Iris pigment epithelial cell (primary cell): Measurements from ENCODE around the gene C17orf50.

Experiments used
- DNase-seq: peaks from one replicate; pipeline ENCODE4 v3.0.0-alpha.2; 2011; ENCODE audit warnings: low read depth

Gene C17orf50

DNA sequence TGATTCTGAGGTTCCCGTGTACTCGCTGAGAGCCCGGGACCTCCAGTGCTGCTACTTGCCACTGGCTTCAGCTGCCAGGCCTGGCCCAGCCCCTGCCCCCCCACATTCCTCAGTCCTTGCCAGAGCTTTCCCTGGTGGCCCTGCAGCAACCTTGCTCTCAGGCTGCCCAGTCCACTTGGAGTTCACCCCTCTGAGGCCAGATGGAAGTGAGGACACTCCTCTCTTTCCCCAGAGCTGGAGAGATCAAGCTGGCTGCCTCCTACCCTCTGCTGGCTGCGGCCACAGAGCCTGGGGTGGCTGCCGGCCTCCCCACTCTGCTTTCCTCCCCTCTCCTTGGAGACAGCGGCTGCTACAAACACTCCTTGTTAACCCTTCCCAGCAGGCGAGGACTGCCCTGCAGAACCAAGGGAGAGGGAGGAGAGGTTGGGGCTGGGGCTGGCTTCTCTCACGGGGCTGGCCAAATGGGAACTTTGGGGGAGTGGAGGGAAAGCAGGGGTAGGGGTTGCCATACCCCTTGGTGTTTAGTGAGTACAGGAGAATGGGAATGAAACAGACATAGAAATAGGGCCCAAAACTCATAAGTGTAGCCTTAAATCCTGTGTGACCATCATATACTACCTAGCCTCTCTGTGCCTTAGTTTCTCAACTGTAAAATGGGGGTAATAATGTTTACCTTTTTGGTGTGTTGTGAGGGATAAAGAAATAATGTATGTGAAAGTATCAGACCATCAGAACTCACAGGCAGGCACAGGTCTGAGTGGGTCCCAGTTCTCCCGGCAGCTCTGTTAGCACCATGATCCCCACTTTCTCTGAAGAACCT is 7.5 kb upstream of the C17orf50 start, which contains the start of gene GAS2L2:
Gene GAS2L2 (minus strand): TSS at position 295 of the 820 bp plus-strand sequence. CDS start 389 bp downstream, outside the sequence.
- peak; percentile 18 for DNase-seq

DNA sequence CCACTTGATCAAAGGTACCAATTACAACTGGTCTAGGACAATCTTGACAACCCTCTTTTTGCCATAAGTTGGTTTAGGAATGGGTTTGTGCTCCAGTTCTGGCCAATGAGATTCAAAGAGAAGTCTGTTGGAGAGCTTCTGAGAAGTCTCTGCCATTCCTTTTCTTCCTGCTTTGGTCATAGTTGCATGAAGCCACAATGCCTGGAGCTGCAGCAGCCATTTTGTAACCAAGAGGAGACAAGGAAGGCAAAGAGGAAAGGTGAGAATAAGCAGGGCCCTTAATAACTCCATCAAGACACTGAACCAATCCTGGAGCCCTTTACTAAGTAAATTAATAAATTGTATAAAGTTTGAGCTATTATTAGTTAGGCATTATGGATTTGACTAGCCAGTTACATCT is 3.4 kb upstream of the C17orf50 start:
- no peak for DNase-seq

DNA sequence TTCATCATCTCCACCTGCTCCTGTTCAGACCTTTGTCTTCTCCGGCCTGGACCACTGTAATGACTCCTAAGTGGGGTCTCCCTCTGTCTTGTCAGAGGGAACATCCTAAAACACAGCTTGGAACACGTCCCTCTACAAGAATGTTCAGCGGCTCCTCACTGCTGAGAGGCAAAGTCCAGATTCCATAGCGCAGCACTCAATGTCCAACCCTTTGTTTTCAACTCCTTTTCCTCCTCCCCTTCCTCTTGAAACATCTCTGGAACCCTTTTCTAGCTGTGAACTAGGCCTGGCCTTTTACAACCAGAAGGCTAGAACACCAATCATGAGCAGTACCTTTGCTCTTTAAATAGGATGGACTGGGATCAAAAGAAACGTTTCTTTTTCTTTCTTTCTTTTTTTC is 914 bp downstream of the C17orf50 start:
- no peak for DNase-seq

DNA sequence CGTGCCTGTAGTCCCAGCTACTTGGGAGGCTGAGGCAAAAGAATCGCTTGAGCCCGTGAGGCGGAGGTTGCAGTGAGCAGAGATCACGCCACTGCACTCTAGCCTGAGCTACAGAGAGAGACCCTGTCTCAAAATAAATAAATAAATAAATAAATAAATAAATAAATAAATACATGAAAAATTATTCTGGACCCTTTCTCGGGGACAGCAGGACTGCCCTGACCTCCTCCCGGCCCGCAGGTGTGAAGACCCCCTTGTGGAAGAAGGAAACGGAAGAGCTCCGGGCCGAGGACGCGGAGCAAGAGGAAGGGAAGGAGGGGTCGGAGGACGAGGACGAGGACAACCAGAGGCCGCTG is 3.1 kb downstream of the C17orf50 start:
- DNase-seq = no peak

DNA sequence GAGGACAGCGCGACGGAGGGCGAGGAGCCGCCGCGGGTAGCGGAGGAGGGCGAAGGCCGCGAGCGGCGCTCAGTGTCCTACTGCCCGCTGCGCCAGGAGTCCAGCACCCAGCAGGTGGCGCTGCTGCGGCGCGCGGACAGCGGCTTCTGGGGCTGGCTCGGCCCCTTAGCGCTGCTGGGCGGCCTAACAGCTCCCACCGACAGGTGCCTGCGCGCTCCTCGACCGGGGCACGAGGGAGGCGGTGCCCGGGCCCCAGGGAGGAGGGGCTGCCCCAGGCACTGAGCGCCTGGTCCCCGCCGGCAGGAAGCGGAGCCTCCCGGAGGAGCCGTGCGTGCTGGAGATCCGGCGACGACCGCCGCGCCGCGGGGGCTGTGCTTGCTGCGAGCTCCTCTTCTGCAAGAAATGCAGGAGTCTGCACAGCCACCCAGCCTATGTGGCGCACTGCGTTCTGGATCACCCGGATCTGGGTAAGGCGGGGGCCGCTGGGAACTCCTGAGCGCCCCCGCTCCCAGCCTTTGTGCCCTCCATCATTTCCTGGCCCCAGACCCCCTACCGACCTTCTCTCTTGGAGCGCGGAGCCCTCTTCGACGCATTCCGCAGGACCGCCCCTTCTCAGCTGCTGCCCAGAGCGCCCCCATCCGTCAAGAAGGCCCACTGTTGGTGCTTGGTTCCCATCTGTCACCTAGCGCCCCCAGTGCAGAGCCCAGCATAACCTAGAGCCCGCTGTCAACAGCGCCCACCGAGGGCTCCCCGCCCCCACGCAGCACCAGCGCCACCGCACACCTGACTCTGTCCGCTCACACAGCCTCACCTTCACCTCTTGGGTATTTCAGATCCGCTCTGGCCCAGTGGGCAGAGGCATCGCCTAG is 3.7 kb downstream of the C17orf50 start:
- DNase-seq = peak; percentile 77

DNA sequence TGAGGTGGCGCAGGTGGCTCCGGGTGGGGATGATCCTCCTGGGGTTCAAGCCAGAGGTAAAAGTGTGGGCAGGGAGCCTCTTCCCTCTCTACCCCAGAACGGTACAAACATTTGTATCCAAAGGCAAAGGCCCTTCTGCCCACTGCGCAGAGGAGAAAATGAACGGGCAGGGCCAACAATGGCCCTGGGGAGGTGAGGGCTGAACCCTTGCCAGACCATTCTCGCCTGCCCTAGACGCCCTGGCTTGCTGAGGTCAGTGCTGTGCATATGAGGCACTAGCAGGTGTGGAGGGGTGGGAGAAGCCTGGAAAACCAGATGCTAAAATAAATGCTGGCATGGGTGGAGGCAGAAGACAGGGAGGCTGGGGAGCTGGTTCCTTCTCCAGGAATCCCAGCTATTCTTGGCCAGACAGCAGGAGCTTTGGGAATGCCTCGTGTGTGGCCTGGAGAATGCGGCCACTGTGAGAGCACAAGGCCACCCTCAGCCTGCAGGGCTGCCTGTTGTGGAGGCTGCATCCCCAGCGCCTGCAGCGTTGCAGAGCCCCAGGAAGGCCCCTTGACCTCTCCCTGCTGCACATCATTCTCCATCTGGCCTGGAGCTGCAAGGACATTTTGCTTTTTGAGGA is 4.5 kb downstream of the C17orf50 start:
- DNase-seq = no peak

DNA sequence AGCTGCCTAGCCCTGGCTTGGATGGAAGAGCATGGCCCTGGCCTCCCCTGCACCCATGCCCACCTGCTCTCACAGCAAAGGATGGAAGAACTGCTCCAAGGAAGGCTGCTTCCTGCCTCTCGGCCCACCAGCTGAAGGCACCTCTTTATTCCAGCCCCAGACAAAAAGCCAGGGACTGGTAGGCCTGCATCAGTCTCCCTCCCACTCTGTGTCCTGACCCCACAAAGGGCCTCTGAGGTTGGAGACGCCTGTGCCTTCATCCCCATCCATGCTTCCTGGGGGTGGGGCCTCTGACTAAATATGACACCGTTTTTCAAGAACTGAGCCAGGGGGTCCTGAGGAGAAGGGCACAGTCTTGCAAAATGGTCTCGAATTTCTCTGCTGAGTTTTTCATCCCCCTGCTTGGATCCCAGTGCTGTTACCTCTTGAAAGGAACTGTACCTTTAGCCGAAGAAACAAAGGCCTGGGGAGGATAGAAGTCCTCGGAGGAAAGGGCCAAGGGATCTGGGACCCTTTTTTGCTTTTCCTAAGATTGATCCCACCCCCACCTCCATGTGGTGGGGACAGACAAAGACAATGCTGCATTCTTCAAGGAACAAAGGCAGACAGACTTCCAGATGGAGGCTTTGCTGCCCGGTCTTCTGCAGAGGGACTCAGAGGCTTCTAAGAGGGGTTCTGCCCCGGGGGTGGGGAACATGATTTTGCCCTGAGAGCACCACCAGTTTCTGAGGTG is 5.2 kb downstream of the C17orf50 start:
- DNase-seq = no peak

DNA sequence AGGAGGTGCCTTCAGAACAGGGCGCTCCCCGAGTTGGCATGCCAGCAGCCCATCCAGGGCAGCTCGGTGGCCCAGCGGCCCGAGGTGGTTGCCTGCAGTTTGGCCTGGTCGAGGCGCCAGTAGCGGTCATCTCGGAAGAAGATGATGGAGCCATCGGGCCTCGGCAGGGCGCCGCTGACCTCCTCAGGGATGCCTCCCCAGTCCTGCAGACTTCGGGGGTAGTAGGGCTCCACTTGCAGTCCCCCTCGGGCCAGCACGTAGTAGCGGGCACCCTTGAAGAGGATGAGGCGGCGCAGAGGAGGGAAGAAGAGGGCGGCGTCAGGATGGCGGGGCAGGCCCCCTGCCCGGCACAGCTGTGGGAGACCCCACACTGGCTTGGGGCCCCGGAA is 5.8 kb downstream of the C17orf50 start:
- DNase-seq = no peak

DNA sequence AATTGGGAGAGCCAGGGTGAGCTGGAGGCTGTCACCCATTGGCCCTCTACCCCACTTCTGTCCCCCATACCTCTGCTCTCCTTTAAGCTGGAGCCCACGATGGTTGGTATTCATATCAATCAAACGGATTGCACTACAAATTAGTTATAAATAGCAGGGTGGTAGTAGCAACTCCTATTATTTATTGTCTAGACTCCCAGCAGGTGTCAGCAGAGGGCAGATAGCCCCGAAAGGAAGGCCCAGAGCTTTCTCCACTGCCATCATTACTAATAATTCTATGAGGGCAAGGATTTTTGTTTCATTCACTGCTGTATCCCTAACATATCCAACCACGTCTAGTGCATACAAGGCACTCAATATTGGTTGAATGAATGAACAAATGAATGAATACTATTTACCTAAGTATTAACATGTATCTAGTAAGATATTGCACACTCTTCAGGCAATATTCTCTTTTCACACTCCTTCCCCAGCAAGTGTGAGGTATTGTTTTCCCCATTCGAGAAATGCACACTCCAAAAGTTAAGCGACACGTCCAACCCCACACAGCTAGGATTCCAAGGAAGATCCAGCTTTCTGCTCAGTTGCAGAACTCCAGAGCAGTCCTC is 6.3 kb downstream of the C17orf50 start:
- DNase-seq = peak; percentile 50

DNA sequence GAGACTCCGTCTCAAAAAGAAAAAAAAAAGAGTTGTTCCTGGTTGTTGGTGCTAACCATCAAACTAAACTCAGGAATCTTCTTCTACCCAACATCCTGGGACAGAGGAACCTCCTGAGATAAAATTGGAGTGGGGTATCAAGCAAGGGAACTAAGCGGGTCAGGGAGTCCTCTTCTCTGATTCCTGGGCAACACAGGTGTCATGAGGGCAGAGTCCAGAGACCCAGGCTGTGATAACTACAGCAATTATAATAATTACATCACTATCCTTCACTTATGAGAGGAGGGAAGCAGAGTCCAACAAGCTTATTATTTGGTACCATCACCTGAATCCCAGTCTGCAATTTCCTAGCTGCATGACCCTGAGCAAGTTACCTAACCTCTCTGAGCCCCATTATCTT is 8.1 kb downstream of the C17orf50 start:
- DNase-seq = no peak

DNA sequence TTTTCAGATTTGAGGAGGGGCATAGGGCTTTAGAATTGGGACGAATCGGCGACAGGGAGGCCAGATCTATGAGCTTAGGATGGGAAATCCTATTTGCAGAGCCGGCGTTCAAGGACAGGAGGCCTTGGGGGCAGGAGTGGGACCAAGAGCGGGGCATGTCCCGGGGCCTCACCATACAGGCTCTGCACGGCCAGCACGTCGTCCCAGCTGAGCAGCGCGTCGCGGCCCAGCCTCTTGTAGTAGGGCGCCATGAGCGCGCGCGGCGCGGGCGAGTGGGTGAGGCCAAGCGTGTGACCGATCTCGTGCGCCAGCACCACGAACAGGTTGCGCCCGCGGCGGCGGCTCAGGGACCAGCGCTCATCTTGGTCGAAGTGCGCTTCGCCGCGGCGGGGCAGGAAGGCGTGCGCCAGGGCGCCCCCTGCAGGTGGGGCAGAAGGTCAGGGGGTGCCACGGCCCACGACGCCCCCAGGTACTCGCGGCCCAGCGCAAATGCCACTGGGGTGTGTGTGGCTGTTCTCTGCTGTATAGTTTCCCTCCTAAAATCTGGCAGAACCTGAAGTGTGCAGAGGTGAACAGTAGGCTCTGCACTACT is 9.3 kb downstream of the C17orf50 start:
- no peak for DNase-seq

DNA sequence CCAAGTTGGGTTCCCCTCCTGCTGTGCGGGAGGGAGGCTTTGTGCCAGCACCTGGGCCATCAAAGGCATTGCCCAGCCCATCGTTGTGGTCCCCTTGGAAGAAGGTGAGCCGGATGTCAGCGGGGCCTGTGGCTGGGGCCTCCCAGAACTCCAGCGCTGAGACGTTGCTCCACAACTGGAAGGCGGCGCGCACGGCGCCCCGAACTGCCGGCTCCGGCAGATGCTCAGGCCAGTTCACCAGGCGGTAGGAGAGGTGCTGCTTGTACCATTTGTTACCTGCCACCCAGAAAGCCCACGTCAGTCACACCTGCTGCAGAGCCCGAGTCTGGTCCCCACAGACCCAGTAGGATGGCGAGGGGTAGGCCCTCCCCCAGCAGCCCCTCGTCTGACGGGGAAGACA is 12.4 kb downstream of the C17orf50 start:
- no peak for DNase-seq

DNA sequence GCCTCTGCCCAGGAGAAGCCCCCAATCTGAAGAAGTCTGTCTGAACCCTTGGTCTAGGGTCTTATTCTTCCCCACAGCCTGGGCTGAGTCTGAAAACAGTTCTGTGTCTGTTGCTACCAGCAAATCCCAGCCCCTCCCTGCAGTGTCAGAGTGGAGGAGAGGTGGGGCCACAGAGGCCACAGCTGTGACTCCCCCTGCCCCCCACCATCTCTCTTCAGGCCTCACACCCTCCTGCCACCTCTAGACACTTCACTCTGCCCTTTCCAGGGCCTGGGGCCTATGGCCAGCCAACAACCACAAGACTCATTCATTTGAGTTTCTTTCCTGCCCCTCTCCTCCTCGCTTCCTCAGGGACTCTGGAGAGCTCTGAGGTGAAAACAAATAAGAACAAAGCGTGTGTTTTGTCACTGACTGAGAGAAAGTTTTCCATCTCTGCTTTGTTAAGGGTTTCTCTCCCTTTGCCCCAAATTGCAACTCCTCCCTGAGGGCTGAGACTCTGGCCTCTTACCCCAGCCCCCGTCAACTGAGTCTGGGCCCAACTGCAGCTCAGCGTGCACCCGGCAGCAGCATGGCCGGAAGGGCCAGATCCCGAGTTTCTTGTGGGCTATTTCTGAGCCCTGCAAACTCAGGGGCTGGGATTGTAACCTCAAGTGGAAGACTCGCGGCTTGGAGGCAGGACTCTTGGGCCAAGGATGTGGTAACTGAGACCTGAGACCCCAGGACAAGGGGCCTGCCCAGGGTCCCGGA is 13.2 kb downstream of the C17orf50 start:
- DNase-seq = no peak

DNA sequence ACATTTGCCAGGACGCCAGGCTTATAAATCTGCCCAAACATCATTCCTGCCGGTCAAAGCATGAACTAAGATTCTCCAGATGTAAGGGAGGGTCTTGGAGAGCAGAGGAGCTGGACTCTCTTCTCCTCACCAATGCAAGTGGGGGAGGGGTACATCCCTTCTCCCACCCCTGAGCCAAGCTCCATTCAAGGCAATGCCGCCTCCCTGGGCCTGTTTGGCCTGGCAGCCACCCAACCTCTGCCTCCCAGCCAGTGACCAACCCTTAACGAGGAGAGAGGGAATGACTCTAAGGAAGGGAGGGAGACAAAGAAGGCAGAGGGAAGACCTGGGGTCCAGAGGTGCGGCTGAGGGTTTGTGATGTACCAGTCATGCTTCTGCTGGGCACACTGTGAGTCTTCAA is 13.8 kb downstream of the C17orf50 start:
- no peak for DNase-seq

DNA sequence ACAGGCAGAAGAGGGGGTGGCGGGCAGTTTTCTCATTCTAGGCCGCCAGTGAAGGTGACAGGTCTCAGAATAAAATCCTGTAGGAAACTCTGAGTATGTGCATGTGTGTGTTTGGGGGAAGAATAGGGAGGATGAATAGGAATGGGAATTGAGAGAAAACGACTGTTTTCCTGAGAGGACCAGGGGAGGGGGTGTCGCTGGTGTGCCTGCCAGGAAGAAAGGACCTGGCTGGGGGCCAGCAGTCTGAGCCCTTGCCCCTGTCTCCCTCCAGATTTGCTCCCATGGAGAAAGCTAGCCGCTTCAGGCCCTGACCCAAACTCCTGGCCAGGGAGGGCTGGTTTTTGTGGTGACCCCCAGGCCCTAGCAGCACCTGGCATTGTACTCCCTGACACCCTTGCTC is 14.4 kb downstream of the C17orf50 start:
- no peak for DNase-seq

DNA sequence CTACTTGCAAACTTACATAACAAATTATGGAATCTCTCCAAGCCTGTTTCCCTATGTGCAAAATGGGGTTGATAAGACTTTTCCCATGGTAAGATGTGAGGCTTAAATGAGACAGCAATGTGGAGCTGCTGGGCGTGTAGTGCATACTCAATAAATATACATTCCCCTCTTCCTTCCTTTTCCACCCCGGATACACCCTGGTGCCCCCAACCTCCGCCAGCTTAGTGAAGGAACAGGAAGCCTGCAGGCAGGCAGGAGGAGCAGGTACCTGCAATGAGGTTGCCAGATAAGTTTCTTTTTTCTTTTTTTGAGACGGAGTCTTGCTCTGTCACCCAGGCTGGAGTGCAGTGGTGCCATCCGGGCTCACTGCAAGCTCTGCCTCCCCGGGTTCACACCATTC is 14.9 kb downstream of the C17orf50 start:
- DNase-seq = no peak

DNA sequence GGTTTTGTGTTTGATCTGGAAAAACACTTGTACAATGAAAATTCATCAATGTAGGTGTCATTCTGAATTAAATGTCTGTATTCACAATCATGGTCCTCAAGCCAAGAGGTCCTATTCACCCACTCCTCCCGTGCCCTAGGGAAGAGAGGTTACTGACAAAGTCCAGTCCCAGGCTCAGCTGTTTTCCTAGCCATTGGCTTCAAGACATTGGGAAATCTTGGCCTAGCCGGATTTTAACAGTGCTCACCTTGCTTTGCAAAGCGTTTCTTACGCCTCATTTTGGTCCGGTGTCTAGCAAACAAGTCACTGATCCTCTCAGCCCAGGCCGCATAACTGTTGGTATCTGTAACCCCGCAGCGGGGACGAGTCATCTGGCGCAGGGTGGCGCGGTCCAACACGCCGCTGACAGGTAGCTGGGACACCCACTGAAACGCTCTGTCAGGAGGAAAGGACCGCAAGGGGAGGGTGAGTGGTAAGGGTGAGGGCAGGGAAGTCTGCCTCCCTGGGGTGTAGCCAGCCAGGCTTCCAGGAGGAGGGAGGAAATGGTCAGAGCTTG is 18.0 kb downstream of the C17orf50 start:
- peak; percentile 30 for DNase-seq

DNA sequence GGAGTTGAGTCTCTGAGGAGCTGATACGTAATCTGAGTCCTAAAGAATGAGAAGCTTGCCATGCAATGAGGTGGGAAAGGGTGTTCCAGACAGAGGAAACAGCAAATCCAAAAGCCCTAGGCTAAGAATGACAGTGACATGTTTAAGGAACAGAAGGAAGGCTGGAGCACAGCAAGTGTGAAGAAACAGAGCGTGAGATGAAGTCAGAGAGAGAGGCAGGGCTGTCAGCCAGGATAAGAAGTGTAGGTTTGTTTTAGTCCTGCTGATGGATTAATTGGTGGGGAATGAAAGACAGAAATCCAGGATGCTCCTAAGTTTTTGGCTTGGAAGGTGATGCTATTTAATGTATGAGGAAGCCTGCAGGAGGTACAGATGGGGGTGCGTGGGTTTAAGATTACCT is 20.3 kb downstream of the C17orf50 start:
- no peak for DNase-seq

DNA sequence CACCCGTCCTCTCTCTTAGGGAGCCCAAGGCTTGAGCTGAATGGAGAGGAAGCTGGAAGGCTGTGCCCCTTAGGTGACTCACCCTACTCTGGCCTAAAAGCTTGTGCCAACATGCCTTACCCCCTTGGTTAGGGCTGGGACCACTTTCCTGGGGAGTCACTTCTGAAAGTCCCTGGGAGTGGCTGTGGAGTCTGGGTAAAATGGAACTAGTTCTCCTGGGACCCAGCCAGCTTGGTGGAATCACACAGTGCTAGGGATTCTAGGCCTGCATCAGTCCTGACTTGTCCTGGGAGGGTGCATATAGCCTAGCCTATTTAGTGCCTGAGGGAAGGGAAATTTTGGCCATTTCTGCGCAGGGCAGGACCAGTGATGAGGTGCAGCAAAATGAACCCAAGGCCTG is 24.2 kb downstream of the C17orf50 start:
- DNase-seq = no peak

DNA sequence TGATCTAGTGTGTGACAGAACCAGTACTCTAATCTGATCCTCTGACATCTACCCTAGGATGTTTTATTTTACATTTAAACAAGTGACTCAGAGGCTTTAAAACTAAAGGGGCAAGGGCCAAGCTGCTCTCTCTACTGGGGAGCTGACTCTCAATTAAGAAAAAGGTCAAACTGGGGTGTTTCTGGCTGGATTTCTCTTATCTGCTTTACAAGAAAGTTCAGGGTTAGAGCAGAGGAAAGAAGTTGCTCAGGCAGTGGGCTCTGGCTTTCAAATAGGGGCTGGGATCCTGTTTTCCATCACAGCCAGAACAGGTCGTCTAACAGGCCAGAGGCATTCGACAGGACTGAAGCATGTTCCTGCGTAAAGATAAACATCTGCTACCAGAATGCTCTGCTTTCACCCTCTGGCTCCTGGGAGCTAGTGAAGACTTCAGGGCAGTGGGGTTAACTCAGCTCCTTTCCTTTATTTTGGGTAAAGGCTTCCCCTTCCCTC is 26.3 kb downstream of the C17orf50 start:
- DNase-seq = peak; percentile 63
